Activated CD4-positive, alpha-beta T cell treated with anti-CD3 and anti-CD28 coated beads, Interleukin-2, amount 10 ng/mL, durations not matched to agents 24 days and 14 days (primary cell): ENCODE data around the gene KCNIP1. TPM values are rescaled to one million over a fixed set of nuclear protein-coding genes. Genes with fewer than 3 reads are reported as not detected.

Experiments
- DNase-seq: peaks from one replicate; pipeline ENCODE4 v3.0.0; 2022
- H3K27ac Mint-ChIP-seq: one replicate; pipeline ENCODE4 v1.8.0; 2022; ENCODE audit warnings: mild to moderate bottlenecking, mixed read lengths
- H3K27me3 Mint-ChIP-seq: one replicate; pipeline ENCODE4 v1.8.0; 2022; ENCODE audit warnings: mixed read lengths
- H3K36me3 Mint-ChIP-seq: one replicate; pipeline ENCODE4 v1.8.0; 2022; ENCODE audit warnings: low read depth, mild to moderate bottlenecking, mixed read lengths
- H3K4me1 Mint-ChIP-seq: one replicate; pipeline ENCODE4 v1.8.0; 2021; ENCODE audit warnings: mixed read lengths
- H3K4me3 Mint-ChIP-seq: one replicate; pipeline ENCODE4 v1.8.0; 2022; ENCODE audit warnings: mild to moderate bottlenecking, moderate library complexity, mixed read lengths
- H3K9me3 Mint-ChIP-seq: one replicate; pipeline ENCODE4 v1.8.0; 2021; ENCODE audit warnings: mixed read lengths
- intact Hi-C: fragments of 100-400 bp; cut with micrococcal nuclease; formaldehyde crosslinking; loops from one replicate; pipeline ENCODE4 v1.15.1; 2023
- total RNA-seq: library from RNA; stranded (reverse); gene quantifications from 2 replicates; pipeline ENCODE4 v1.2.3, GENCODE V29; 2022

The KCNIP1 gene
- total RNA-seq, 1 donor from 2014 or later = not detected

- Mint-ChIP-seq H3K4me1 (no peaks in the 10 kb centered on the region), H3K27ac (no peak overlapping the region)
These were observed 28.4 kb upstream of the KCNIP1 start for GRCh38 chr5:170475294-170476000.

DNA sequence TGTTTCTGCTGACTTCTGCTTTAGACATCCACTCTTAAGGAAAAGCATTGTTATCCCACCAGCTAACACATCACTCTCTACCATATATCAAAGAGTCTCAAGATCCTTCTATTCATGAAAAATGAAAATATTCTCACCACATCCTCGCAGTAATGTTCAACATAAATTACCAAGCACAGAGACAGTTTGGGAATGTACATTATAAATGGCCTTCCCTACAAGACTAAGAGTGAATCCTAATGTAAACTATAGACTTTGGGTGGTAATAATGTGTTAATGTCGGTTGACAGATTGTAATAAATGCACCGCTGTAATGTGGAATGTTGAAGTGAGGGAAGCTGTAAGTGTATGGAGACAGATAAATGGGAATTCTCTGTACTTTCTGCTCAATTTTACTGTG is 27.1 kb upstream of the KCNIP1 start:
- DNase-seq = no peak
- H3K27me3 Mint-ChIP-seq = peaks cover 17% of the 10 kb centered on the region
- H3K4me3 Mint-ChIP-seq = no peak overlapping the region
- H3K36me3 Mint-ChIP-seq = no peaks in the 10 kb centered on the region
- H3K4me1 Mint-ChIP-seq = no peaks in the 10 kb centered on the region
- H3K27ac Mint-ChIP-seq = no peak overlapping the region
- intact Hi-C loops = no loop called here
- no peaks in the 10 kb centered on the region for H3K9me3 Mint-ChIP-seq

More at GRCh38 chr5:170475294-170476000, 28.4 kb upstream of the KCNIP1 start:
- H3K9me3 Mint-ChIP-seq = no peaks in the 10 kb centered on the region
- DNase-seq = no peak
- H3K36me3 Mint-ChIP-seq = no peaks in the 10 kb centered on the region
- H3K4me3 Mint-ChIP-seq = no peak overlapping the region
- H3K27me3 Mint-ChIP-seq = peaks cover 19% of the 10 kb centered on the region
- intact Hi-C loops = no loop called here

- H3K36me3 Mint-ChIP-seq = no peaks in the 10 kb centered on the region
- no peak overlapping the region for H3K4me3 Mint-ChIP-seq
- intact Hi-C loops = no loop called here
- H3K4me1 Mint-ChIP-seq = no peaks in the 10 kb centered on the region
- no peak overlapping the region for H3K27ac Mint-ChIP-seq
- H3K9me3 Mint-ChIP-seq = no peaks in the 10 kb centered on the region
- DNase-seq = no peak
- H3K27me3 Mint-ChIP-seq = peaks cover 23% of the 10 kb centered on the region
These were observed 25.9 kb upstream of the KCNIP1 start for GRCh38 chr5:170477906-170478305.

GRCh38 chr5:170478306-170478705 is 25.5 kb upstream of the KCNIP1 start:
- Mint-ChIP-seq H3K36me3 (no peaks in the 10 kb centered on the region), H3K4me3 (no peak overlapping the region), H3K27me3 (peaks cover 23% of the 10 kb centered on the region), H3K27ac (no peak overlapping the region), H3K9me3 (no peaks in the 10 kb centered on the region), H3K4me1 (no peaks in the 10 kb centered on the region)
- no peak for DNase-seq
- intact Hi-C loops = no loop called here

DNA sequence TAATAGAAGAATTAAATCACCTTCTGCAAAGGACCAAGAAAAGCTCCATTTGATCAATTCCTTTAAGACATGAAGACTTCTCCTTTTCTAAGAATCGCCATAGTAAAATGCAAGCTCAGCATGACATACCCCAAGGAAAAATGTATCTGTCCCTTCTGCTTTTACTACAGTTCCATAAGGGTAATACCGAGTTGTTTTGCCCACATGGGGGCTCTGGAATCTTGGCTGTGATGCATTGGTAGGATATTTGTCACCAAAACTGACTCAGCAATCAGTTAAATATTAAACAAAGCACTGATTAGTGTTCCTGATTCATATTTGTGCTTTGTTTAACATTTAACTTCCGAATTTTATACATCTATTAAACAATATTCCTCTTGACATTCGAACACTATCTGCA is 24.3 kb upstream of the KCNIP1 start:
- intact Hi-C loops = no loop called here
- DNase-seq = no peak
- Mint-ChIP-seq H3K9me3 (no peaks in the 10 kb centered on the region), H3K4me1 (no peaks in the 10 kb centered on the region), H3K27ac (no peak overlapping the region), H3K36me3 (no peaks in the 10 kb centered on the region), H3K27me3 (peaks cover 23% of the 10 kb centered on the region), H3K4me3 (no peak overlapping the region)

GRCh38 chr5:170480260-170480659 is 23.6 kb upstream of the KCNIP1 start:
- Mint-ChIP-seq H3K27me3 (peaks cover 23% of the 10 kb centered on the region), H3K36me3 (no peaks in the 10 kb centered on the region), H3K27ac (no peak overlapping the region), H3K9me3 (no peaks in the 10 kb centered on the region), H3K4me1 (no peaks in the 10 kb centered on the region), H3K4me3 (no peak overlapping the region)
- no peak for DNase-seq
- intact Hi-C loops = no loop called here

- Mint-ChIP-seq H3K27ac (no peak overlapping the region), H3K27me3 (peaks cover 24% of the 10 kb centered on the region), H3K4me3 (no peak overlapping the region), H3K9me3 (no peaks in the 10 kb centered on the region), H3K4me1 (no peaks in the 10 kb centered on the region), H3K36me3 (no peaks in the 10 kb centered on the region)
- DNase-seq = no peak
- intact Hi-C loops = no loop called here
These were observed 22.0 kb upstream of the KCNIP1 start for GRCh38 chr5:170481849-170482248.

- Mint-ChIP-seq H3K36me3 (no peaks in the 10 kb centered on the region), H3K9me3 (no peaks in the 10 kb centered on the region), H3K27ac (no peak overlapping the region), H3K4me3 (no peak overlapping the region), H3K4me1 (no peaks in the 10 kb centered on the region), H3K27me3 (peaks cover 23% of the 10 kb centered on the region)
- no peak for DNase-seq
- intact Hi-C loops = no loop called here
These were observed 21.3 kb upstream of the KCNIP1 start for GRCh38 chr5:170482511-170482910.

- H3K9me3 Mint-ChIP-seq = no peaks in the 10 kb centered on the region
- H3K27ac Mint-ChIP-seq = no peak overlapping the region
- DNase-seq = no peak
- no peaks in the 10 kb centered on the region for H3K36me3 Mint-ChIP-seq
- no peaks in the 10 kb centered on the region for H3K4me1 Mint-ChIP-seq
- H3K4me3 Mint-ChIP-seq = no peak overlapping the region
- peaks cover 20% of the 10 kb centered on the region for H3K27me3 Mint-ChIP-seq
- intact Hi-C loops = no loop called here
These were observed 19.9 kb upstream of the KCNIP1 start for GRCh38 chr5:170483701-170484458.

GRCh38 chr5:170484459-170484831 is 19.4 kb upstream of the KCNIP1 start:
- Mint-ChIP-seq H3K27ac (no peak overlapping the region), H3K4me3 (no peak overlapping the region), H3K4me1 (no peaks in the 10 kb centered on the region), H3K36me3 (no peaks in the 10 kb centered on the region), H3K9me3 (no peaks in the 10 kb centered on the region), H3K27me3 (peaks cover 19% of the 10 kb centered on the region)
- DNase-seq = no peak
- intact Hi-C loops = no loop called here

- peaks cover 19% of the 10 kb centered on the region for H3K27me3 Mint-ChIP-seq
- no peak overlapping the region for H3K27ac Mint-ChIP-seq
- intact Hi-C loops = no loop called here
- H3K4me3 Mint-ChIP-seq = no peak overlapping the region
- no peak for DNase-seq
- no peaks in the 10 kb centered on the region for H3K9me3 Mint-ChIP-seq
- H3K4me1 Mint-ChIP-seq = no peaks in the 10 kb centered on the region
- H3K36me3 Mint-ChIP-seq = no peaks in the 10 kb centered on the region
These were observed 18.8 kb upstream of the KCNIP1 start for GRCh38 chr5:170484847-170485615.

- intact Hi-C loops = no loop called here
- no peak overlapping the region for H3K27ac Mint-ChIP-seq
- H3K27me3 Mint-ChIP-seq = peaks cover 19% of the 10 kb centered on the region
- no peaks in the 10 kb centered on the region for H3K36me3 Mint-ChIP-seq
- no peak for DNase-seq
- no peaks in the 10 kb centered on the region for H3K9me3 Mint-ChIP-seq
- H3K4me1 Mint-ChIP-seq = no peaks in the 10 kb centered on the region
- H3K4me3 Mint-ChIP-seq = no peak overlapping the region
These were observed 18.3 kb upstream of the KCNIP1 start for GRCh38 chr5:170485616-170485911.

DNA sequence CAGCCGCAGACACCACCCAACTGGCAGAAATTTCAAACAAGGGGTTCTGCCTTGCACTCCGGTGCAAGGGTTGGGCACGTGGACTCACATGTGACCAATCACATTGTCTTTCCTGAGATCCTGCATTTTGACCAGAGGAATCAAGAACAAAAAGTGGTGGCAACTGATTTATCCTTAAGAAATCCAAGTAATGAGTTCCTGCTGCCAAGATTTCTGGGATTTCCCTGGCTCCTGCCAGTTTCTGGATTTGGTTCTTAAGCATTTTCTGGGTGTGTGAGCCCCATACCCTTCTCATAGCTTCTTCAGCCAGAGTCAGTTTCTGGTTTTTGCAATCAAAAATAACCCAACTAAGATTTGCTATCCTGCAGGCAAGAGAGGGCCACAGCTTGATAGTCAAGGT is 17.4 kb upstream of the KCNIP1 start:
- intact Hi-C loops = no loop called here
- Mint-ChIP-seq H3K27me3 (peaks cover 17% of the 10 kb centered on the region), H3K9me3 (no peaks in the 10 kb centered on the region), H3K27ac (no peak overlapping the region), H3K36me3 (no peaks in the 10 kb centered on the region), H3K4me3 (no peak overlapping the region), H3K4me1 (no peaks in the 10 kb centered on the region)
- no peak for DNase-seq

GRCh38 chr5:170488570-170488969 is 15.2 kb upstream of the KCNIP1 start:
- H3K27ac Mint-ChIP-seq = no peak overlapping the region
- H3K9me3 Mint-ChIP-seq = no peaks in the 10 kb centered on the region
- H3K4me1 Mint-ChIP-seq = no peaks in the 10 kb centered on the region
- intact Hi-C loops = no loop called here
- H3K27me3 Mint-ChIP-seq = peaks cover 14% of the 10 kb centered on the region
- no peaks in the 10 kb centered on the region for H3K36me3 Mint-ChIP-seq
- no peak for DNase-seq
- no peak overlapping the region for H3K4me3 Mint-ChIP-seq
